GM21367 (cell line): ENCODE results near the gene PRRC2B.
"Not testable (repeated sequence)": the region's sequence is repeated elsewhere in the genome, so short reads cannot be mapped to it uniquely, and the experiment has no call there.

Experiments used
- ATAC-seq: cut with Tn5 transposase; IDR thresholded peaks from one replicate; pipeline ENCODE4 v1.9.1; 2021; ENCODE audit not compliant: unreplicated experiment

Gene PRRC2B

DNA sequence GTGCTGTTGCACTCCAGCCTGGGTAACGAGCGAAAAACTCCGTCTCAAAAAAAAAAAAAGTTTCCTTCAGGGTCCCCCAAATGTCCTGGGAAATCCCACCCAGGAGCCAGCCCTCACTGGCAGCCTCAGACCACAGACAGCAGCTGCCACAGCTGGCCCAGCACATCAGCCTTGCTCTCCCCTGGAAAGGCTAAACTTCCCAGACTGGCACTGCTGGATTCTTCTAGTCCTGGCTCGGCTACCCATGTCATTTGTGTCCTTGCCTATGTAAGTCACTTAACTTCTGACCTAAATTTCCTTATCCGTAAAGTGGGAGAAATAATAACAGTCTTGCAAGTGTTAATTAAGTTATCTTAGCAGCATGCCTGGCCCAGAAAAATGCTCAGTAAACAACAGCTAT, 8.6 kb upstream of the PRRC2B start:
- no peak for ATAC-seq

DNA sequence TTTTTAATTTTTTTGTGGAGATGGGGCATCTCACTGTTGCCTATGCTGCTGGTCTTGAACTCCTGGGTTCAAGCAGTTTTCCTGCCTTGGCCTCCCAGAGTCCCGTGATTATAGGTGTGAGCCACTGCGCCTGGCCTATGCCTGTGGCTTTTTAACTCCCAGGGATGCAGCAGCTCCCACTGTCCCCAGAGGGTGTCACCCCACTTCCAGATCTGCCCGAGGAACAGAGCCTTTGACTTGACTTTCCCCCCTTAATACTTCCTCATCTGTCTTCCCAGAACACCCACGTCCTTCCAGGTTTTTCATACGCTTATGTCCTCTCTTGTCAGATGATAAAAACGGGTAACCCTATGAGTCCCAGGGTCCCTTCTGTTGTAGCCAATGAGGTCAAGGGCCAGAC, 7.6 kb upstream of the PRRC2B start:
- no peak for ATAC-seq

DNA sequence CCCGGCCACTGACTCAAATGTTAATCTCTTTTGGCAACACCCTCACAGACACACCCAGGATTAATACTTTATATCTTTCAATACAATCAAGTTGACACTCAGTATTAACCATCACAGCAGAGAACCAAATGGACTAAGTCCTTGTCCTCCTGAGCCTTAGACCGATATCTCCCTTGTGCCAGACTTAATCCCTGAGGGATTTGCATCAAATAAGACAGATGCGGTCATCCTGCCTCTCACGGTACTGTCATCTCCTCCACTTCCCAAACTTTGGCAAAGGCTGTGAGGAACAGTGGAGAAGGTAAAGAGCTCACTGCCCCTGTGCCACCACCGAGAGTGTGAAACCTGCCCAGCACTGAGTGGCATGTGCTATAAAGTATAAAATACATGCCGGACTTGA, 6.5 kb upstream of the PRRC2B start:
- ATAC-seq, result no peak

DNA sequence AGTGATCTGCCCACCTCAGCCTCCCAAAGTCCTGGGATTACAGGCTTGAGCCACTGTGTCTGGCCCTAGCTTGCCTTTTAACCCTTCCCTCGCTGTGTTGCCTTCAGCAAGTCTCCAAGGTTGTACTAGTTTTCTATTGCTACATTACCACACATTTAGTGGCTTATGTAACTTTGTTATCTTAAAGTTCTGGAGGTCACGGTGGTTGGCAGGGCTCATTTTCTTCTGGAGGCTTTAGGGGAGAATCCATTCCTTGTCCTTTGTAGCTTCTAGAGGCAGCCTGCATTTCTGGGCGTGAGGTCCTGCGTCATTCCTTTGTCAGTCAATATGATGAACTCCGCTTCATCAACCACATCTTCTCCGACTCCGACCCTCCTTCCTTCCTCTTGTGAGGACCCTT, 2.9 kb upstream of the PRRC2B start:
- no peak for ATAC-seq

DNA sequence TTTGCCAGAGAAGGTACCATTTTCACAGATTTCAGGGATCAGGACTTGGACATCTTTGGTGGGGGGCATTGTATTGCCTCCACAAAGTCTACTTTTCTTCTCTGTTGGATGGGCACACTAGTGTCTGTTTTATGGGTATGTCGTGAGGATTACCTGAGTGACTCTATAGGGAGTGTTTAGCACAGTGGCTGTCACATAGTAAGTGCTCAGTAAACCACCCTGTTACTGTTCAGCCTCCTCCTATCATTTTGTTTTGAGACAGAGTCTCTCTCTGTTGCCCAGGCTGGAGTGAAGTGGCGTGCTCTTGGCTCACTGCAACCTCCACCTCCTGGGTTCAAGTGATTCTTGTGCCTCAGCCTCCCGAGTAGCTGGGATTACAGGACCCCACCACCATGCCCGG, 2.4 kb upstream of the PRRC2B start:
- ATAC-seq, result no peak

DNA sequence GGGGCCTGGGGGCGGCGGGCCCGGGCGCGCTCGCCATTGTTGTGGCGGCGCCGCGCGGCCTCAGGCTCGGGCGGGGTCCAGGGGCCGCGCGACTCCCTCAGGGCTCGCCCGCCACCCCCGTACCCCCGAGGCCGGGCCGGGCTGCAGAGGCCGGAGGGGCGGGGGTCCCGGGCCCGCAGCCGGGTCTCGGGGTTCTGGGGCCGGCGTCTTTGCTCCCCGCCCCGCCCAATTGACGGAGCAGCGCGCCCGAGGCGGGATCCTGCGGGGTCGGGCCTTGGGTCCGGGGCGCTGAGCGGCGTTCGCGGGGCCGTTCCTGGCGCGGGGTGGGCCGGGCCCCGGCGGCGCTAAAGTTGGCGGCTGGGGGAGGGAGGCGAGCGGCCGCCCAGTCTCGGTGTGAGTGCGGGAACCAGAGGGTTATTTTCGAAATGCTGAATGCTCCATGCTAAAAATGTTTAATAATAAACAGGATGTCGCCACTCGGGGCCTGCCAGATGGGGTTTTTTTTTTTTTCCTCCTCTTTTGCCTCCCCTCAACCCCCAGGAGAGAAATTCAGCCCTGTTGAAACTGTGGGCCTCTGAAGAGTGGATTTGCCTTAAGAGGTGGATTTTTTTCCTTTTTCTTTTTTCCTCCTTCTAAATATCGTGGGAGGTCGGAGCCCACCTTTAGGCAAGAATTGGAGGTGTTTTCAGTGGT, 724 bp downstream of the PRRC2B start:
- peak; percentile 19 for ATAC-seq

DNA sequence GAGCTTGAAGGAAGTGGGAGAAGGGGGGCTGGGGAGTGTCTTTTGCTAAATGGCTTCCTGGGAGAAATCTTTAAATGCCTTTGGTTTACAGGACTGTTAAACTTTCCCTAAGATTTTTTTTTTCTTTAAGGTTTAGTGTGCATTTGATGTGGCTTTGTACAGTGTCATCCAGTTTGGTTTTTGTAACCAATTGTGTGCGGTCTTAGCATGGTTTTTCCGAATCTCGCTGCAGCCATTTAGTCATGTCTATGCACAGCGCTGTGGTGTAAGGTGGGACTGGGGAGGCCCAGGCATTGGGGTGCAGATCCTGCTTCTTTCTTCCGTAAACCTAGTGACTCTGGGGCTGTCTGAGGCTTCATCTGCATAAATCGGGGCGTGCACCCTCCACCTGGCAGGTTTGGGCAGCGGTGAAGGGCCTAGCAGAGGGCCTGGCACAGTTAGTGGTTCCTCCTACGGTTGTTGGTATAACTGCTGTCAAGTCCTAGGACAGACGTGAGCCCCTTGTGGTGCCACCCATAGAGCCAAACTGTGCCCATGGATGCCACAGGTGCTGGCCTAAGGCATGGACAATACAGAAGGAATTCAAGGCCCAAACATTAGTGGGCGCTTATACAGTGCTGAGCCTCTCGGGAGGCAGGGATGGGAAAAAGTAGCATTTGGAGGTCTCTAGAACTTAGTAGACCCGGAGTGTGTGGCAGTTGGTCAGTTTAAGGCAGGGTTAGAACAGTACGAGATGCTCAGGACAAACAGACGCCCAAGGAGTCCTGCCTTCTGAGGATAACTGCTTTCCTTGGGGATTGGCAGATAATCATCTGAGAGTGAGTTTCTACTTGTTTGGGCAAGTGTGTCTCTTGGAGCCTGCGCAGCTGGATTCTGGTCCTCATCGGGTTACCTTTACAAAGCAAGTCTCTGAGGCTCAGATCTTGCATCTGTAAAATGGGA, 1.5 kb downstream of the PRRC2B start:
- peak; percentile 33 for ATAC-seq

DNA sequence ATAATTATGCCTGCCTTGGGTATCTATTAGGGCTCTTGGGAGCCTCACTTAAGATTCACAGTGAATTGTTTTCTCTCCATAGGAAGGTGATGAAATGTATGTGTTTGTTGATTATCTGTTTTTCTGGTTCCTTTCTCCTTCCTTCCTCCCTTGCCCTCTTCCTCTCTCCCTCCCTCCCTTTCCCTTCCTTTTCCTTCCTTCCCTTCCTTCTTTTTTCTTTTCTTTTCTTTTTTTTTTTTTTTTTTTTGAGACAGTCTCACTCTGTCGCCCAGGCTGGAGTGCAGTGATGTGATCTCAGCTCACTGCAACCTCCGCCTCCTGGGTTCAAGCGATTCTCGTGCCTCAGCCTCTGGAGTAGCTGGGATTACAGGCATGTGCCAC, 2.2 kb downstream of the PRRC2B start:
- not testable (repeated sequence) for ATAC-seq

DNA sequence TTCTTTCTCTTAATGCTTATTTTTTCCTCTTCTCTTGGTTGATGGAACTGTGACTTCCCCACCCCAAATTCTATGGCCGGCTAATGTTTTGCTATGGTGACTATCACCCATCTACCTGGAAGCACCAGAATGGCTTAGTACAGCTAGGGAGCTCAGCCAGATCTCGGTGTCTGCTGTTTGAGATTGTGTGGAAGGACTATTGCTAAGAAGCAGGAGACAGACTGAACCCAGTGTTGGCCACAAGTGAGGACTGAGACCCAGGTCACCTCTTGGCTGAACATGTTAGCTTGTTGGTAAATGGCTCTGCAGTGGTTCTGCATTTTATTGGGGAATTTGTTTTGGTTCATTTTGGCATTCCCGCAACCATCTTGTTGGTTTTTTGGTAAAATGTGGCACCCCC, 2.7 kb downstream of the PRRC2B start:
- no peak for ATAC-seq

DNA sequence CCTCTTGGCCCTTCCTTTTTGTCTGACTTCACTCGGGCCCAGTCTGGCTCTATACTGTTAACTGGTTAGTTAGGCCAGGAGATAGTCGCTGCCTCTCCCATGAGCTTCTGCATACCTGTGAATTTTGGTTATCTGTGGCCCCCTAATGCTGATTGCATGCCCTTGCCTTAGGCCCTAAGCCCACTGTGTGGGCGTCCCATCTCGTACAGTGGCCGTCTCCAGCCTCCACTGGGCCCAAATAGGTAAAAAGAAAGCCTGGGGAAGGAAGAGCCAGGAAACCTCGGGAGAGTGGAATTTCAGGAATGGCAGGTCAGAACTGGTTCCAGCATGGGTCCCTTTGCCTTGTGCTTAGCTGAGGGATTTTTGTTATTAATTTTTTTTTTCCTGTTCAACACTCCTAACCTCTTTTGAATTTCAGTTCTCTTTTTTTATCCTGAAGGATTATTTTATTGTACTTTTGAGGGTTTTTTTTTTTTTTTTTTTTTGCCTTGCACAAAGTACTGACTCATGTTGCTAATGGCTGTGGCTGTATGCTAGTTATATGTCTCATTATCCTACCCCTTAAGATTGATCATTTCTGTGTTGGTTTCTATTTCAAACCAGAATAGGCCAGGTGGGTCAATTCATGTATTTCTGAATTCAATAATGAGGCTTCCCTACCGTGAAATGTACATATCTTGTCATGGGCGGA, 3.4 kb downstream of the PRRC2B start:
- ATAC-seq, result no peak

DNA sequence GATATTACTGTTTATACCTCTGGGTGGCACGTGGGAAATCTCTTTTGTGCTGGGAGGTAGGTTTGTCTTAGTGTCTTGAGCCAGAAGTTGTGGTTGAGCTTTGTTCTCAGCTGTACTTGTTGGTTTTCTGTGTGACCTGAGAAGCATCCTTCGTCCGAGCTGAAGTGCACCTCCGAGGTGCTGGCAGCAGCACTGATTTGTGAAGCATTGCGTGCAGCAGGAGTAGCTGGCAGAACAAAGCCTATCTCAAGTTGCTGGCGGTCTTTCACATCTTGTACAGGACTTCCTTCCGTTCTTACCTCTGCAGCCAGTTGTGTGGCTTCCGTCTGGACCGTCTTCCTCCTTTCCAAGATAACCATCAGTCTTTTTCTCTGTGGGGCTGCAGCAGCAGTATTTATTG, 4.3 kb downstream of the PRRC2B start:
- ATAC-seq, result no peak

DNA sequence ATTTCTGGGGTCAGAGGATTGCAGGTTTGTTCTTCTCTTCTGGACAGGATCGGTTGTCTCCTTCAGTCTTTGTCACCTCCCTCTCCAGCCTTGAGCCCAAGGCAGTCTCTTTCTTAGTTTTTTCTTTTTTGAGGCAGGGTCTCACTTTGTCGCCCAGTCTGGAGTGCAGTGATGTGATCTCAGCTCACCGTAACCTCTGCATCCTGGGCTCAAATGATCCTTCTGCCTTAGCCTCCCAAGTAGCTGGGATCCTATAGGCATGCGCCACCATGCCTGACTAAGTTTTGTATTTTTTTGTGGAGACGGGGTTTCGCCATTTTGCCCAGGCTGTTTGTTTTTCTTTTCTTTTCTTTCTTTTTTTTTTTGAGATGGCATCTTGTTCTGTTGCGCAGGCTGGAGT, 6.1 kb downstream of the PRRC2B start:
- ATAC-seq, result no peak

DNA sequence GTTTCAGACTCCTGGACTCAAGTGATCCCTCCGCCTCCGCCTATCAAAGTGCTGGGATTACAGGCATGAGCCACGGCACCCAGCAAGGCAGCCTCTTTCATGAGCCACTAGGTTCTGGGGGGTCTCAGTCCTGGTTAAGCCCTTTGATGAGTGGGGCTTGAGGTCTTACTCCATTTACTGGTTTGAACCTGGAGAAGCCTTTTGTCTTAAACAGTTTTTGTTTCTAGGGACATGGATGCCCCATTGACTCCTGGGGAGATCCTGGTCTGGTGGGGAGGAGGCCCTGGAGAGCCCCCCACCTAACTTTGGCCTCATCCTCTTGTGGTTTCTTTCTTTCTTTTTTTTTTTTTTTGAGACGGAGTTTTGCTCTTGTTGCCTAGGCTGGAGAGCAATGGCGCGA, 6.7 kb downstream of the PRRC2B start:
- ATAC-seq, result no peak

DNA sequence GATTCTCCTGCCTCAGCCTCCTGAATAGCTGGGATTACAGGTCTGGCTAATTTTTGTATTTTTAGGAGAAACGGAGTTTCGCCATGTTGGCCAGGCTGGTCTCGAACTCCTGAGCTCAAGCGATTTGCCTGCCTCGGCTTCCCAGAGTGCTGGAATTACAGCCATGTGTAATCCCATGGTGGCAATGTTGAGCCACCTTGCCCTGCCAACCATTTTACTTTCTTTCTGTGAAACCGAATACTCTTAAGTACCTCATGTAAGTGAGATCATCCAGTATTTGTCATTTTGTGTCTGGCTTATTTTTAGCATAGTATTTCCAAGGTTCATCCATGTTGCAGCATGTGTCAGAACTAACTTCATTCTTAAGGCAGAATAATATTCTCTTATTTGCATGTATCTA, 8.2 kb downstream of the PRRC2B start:
- ATAC-seq, result no peak

DNA sequence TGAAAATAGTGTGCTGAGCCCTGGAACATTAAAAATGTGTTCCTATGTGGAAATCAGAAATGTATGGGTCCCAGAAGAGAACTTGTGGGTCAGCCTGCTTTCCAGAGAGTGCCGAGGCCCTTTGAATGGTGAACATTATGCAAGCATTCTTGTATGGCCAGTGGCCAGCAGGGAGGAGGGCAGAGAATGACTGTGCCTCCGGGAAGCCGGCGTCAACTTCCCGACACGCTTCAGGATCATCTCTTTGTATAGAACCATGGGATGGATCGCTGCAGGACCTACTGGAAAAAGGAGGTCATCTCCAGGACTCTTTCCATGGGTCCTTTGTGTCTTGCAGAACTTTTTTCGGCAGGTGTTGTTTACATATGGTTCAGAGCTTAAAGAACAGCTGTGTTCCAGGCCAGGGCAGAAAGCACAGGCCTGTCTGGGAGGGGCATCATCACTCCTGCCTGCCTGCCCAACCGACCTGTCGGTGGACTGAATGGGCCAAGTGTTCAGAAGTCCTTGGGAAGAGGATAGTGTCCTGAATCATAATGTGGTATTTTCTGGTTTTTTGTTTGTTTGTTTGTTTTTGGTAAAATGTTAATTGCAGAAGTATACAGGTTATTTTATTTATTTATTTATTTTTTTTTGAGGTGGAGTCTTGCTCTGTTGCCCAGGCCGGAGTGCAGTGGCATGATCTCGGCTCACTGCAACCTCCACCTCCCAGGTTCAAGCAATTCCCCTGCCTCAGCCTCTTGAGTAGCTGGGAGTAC, 9.0 kb downstream of the PRRC2B start:
- ATAC-seq, result no peak

DNA sequence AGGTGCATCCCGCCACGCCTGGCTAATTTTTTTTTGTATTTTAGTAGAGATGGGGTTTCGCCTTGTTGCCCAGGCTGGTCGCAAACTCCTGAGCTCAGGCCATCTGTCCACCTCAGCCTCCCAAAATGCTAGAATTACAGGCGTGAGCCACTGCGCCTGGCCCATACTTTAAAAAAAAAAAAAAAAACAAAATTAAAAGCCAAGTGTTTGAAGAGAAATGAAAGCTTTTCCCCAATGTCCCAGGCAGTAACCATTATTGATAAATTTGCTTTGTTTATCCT, 9.5 kb downstream of the PRRC2B start:
- ATAC-seq, result no peak

DNA sequence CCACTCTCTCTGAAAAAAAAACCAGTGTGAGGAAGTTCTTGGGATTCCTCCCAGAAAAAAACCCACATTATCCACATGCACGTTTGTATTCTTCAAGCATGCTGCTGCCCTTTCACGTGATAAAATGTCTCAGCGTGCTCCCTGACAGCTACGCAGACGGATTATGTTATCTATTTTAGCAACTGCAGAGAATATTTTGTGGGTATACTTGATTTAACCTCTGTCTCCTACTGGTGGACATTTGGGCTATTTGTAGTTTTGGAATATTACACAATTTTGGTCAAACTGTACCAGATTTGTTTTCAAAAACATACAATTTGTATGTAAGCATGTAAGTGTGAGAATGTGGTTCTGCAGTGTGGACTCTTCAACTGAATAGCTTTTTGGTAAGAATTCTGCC, 10.7 kb downstream of the PRRC2B start:
- ATAC-seq, result no peak

DNA sequence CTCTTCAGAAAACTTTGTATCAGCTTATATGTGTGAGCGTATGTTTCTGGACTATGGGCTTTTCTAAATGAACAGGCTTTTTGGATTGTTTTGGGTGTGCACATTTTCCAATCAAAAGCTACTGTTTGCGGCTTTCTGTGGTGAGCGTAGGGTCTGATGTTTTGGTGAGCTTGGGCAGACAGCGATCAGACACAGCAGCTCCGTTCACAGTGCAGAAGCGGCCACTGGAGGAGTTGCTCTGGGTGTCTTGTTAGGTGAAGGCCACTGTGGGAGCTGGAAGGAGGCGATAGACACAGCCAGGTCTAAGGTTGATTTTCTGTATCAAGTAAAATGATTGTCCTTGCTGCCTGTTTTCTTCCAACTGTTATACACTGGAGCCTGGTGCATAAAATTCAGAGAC, 11.1 kb downstream of the PRRC2B start:
- no peak for ATAC-seq

DNA sequence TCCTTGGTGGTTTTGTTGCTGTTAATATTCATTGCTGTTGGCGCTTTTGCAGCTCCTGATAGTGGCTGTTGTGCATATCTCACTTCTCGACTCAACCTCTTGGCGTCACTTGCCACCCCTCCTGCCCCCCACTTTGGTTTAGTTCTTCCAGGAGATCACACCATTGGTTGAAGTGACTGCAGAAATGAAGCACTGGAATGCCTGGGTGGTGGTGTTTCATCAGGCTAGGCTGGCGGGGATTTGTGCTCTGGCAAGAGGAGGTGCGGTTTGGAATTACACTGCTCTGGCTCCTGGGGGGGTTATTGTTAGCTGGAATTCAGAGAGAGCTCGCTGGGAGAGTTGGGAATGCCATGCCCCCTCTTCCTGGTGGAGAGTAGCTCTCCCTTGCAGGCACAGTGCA, 11.5 kb downstream of the PRRC2B start:
- no peak for ATAC-seq

DNA sequence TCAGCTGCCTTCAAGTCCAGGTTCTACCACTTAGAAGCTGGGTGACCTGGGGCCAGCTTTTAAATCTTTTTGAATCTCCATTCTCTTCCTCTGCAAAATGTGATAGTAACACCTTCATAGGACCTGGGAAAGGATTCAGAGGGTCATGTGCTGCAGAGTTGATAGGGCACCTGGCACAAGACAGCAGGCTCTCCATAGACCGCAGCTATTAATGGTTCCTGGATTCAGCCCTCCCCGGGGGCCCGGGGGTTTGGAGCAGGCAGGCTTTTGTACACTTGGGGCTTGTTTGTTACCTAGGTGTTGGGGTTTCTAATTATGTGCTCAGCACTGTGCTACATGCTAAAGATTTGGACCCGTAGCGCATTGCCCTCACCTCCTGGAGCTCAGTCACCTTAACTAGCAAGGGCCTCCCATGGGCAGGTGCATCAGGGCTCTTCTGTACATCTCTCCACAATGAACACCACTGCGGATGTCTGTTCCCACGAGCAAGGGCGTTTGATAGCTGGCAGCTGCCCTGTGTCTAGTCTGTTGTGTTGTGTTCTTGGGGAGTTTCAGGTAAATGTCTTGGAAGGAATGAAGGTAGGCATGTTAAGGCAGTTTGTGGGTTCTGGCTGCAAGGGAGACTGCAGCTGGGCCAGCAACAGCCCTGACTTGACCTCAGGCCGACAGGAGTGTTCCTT, 12.1 kb downstream of the PRRC2B start:
- ATAC-seq, result no peak
